Measurements from ENCODE around the gene CFHR2.

CFHR2 gene

DNA sequence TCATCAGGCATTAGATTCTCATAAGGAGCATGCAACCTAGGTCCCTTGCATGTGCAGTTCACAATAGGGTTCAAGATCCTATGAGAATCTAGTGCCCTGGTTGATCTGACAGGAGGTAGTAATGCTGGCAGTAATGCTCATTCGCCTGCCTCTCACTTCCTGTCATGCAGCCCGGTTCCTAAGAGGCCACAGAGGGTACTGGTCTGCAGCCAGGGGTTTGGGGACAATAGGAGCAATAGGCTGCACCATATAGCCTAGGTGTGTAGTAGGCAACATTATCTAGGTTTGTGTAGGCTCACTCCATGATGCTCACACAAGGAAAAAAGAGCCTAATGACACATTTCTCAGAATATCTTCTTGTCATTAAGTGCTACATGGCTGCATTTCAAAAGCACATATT lies 59.6 kb downstream of the CFHR2 start:
- TF ChIP-seq, protein P1, sequence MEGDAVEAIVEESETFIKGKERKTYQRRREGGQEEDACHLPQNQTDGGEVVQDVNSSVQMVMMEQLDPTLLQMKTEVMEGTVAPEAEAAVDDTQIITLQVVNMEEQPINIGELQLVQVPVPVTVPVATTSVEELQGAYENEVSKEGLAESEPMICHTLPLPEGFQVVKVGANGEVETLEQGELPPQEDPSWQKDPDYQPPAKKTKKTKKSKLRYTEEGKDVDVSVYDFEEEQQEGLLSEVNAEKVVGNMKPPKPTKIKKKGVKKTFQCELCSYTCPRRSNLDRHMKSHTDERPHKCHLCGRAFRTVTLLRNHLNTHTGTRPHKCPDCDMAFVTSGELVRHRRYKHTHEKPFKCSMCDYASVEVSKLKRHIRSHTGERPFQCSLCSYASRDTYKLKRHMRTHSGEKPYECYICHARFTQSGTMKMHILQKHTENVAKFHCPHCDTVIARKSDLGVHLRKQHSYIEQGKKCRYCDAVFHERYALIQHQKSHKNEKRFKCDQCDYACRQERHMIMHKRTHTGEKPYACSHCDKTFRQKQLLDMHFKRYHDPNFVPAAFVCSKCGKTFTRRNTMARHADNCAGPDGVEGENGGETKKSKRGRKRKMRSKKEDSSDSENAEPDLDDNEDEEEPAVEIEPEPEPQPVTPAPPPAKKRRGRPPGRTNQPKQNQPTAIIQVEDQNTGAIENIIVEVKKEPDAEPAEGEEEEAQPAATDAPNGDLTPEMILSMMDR (IDR thresholded peaks at IDR 0.05; ENCODE audit: control insufficient read depth, insufficient read depth, low read depth, low read length, missing control alignments) = no peak

DNA sequence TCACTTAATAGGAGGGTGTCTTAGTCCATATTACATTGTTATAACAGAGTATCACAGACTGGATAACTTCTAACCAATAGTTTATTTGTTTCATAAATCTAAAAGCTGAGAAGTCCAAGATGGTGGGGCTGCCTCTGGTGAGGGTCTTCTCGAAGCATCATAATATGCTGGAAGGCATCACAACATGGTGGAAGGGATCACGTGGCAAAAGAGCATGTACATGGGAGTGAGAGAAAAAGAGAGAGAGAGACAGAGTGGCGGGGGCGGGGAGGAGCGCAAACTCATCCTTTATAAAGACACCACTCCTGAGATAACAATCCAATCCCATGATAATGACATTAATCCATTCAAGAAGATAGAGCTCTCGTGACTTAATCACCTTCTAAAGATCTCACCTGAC lies 65.3 kb downstream of the CFHR2 start:
- TF ChIP-seq, protein P1 (IDR thresholded peaks at IDR 0.05; ENCODE audit: control insufficient read depth, insufficient read depth, low read depth, low read length, missing control alignments) = no peak
- no peak overlapping the region for H3K4me3 ChIP-seq (ENCODE audit: control insufficient read depth, low read depth, low read length)
- DNase-seq (ENCODE audit: low read depth) = no peak

More for the DNA sequence above, 59.6 kb downstream of the CFHR2 start:
- DNase-seq (ENCODE audit: low read depth) = no peak
- H3K4me3 ChIP-seq (ENCODE audit: control insufficient read depth, low read depth, low read length) = no peak overlapping the region
